ENCODE measurements around the gene ZNF286A.
"Not testable (repeated sequence)": the region's sequence is repeated elsewhere in the genome, so short reads cannot be mapped to it uniquely, and the experiment has no call there.

Gene ZNF286A

GRCh38 chr17:15744074-15744676 lies 44.6 kb downstream of the ZNF286A start:
- ChIA-PET POLR2A (no interaction called here), CTCF (no interaction called here)
- no peak for TF ChIP-seq CTCF (IDR thresholded peaks at IDR 0.05; ENCODE audit: control extremely low read depth, extremely low read depth, low read depth, missing control alignments)
- DNase-seq (ENCODE audit: extremely low spot score) = no peak

- ChIA-PET CTCF (no interaction called here), POLR2A (no interaction called here)
Observed at GRCh38 chr17:15744885-15745284, 45.3 kb downstream of the ZNF286A start.

GRCh38 chr17:15749403-15749802 lies 49.9 kb downstream of the ZNF286A start:
- CTCF ChIA-PET; POLR2A ChIA-PET; DNase-seq (ENCODE audit: extremely low spot score): not testable (repeated sequence)

More at GRCh38 chr17:15744885-15745284, 45.3 kb downstream of the ZNF286A start:
- DNase-seq (ENCODE audit: extremely low spot score) = no peak
- no peak for TF ChIP-seq CTCF (IDR thresholded peaks at IDR 0.05; ENCODE audit: control extremely low read depth, extremely low read depth, low read depth, missing control alignments)

- CTCF ChIA-PET; DNase-seq (ENCODE audit: extremely low spot score); POLR2A ChIA-PET: not testable (repeated sequence)
Observed at GRCh38 chr17:15768865-15769533, 69.4 kb downstream of the ZNF286A start.
